ENCODE data around the gene OBP2B.

DNA sequence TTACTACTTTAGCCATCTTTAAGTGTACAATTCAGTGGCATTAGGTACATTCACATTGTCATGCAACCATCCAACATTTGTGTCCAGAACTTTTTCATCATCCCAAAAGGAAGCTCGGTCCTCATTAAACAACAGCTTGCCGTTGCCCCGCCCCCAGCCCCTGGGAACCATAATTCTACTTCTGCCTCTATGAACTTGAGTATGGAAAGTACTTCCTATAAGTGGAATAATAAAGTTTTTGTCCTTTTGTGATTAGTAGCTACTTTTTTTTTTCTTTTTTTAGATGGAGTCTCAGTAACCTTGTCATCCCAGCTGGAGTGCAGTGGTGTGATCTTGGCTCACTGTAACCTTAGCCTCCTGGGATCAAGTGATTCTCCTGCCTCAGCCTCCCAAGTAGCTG, 50.4 kb downstream of the OBP2B start:
- TF ChIP-seq EZH2 (IDR thresholded peaks at IDR 0.05; ENCODE audit: borderline replicate concordance, insufficient read depth, low read length, poor library complexity, severe bottlenecking), result no peak
- TF ChIP-seq, protein P1, sequence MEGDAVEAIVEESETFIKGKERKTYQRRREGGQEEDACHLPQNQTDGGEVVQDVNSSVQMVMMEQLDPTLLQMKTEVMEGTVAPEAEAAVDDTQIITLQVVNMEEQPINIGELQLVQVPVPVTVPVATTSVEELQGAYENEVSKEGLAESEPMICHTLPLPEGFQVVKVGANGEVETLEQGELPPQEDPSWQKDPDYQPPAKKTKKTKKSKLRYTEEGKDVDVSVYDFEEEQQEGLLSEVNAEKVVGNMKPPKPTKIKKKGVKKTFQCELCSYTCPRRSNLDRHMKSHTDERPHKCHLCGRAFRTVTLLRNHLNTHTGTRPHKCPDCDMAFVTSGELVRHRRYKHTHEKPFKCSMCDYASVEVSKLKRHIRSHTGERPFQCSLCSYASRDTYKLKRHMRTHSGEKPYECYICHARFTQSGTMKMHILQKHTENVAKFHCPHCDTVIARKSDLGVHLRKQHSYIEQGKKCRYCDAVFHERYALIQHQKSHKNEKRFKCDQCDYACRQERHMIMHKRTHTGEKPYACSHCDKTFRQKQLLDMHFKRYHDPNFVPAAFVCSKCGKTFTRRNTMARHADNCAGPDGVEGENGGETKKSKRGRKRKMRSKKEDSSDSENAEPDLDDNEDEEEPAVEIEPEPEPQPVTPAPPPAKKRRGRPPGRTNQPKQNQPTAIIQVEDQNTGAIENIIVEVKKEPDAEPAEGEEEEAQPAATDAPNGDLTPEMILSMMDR (IDR thresholded peaks at IDR 0.05; ENCODE audit: poor library complexity, severe bottlenecking), result no peak
- TF ChIP-seq EP300 (conservative IDR thresholded peaks at IDR 0.05; ENCODE audit: poor library complexity, severe bottlenecking), result no peak
- no peak for TF ChIP-seq POLR2AphosphoS5 (IDR thresholded peaks at IDR 0.05)
- no peak for TF ChIP-seq RAD21 (conservative IDR thresholded peaks at IDR 0.05)
- TF ChIP-seq TAF1 (IDR thresholded peaks at IDR 0.05; ENCODE audit: low read depth), result no peak
- no peak for TF ChIP-seq MXI1 (conservative IDR thresholded peaks at IDR 0.05; ENCODE audit: poor library complexity, severe bottlenecking)
- TF ChIP-seq SMC3 (conservative IDR thresholded peaks at IDR 0.05; ENCODE audit: poor library complexity), result no peak

Measured in neural cell (in vitro differentiated cells).